ENCODE data around the gene HOXA5. TPM values are rescaled to one million over a fixed set of nuclear protein-coding genes. Genes with fewer than 3 reads are reported as not detected.

HOXA5 gene
- total and polyA plus RNA-seq, 10 of the 15 experiments (the other 5 are each of a cell fraction or from before 2014, with no cell fraction given): 0.05 to 0.13 TPM; not detected in 8

- Histone ChIP-seq H3K27ac (ENCODE audit: control insufficient read depth, insufficient read depth) (no peak overlapping the region), H3K9me3 (replicated peaks; ENCODE audit: control insufficient read depth, insufficient read depth, low read length) (no peaks in the 10 kb centered on the region), H3K79me2 (ENCODE audit: control insufficient read depth, insufficient read depth, low read length) (no peaks in the 10 kb centered on the region), H3K4me3 (peak overlapping the region; percentile 92), H3K4me2 (ENCODE audit: control insufficient read depth, insufficient read depth) (peak overlapping the region; percentile 94), H3K4me1 (ENCODE audit: control insufficient read depth, insufficient read depth, low read length) (peaks cover 6% of the 10 kb centered on the region), H3K9ac (ENCODE audit: control insufficient read depth, insufficient read depth, low read length) (peak overlapping the region; percentile 56), H3K27me3 (replicated peaks in 1 of 2; ENCODE audit: control insufficient read depth in 2 of 2, insufficient read depth in 2 of 2, low read length in 1 of 2) (peaks cover 2 to 9% of the 10 kb centered on the region in 2 experiments), H3K36me3 (ENCODE audit: control insufficient read depth in 2 of 2, insufficient read depth in 2 of 2, low read length in 1 of 2) (no peaks in the 10 kb centered on the region), H4K20me1 (ENCODE audit: control insufficient read depth, insufficient read depth) (no peaks in the 10 kb centered on the region), H2AFZ (ENCODE audit: control insufficient read depth, low read depth, low read length) (peak overlapping the region; percentile 82)
- SMC1A ChIA-PET (ENCODE audit: uncharacterized antibody, unreplicated experiment): interaction anchor here (0.6 to 7.9 kb wide), 13 partner anchors 11 to 416 kb away, joined by 3 to 110 read pairs (median 4); no protein-coding TSS in a partner anchor
- DNase-seq (ENCODE audit: low read depth, low spot score): no peak
- 1% methylated on average over 41 of the region's 41 CpGs for WGBS (ENCODE audit: insufficient coverage, insufficient replicate concordance, low lambda C conversion rate, missing lambda C conversion rate)
- RAD21 ChIA-PET (ENCODE audit: unreplicated experiment): interaction anchor here (0.6 to 2.4 kb wide), 19 partner anchors 8 to 407 kb away, joined by 3 to 23 read pairs (median 4); partner anchors contain the start of genes HOXA4 and SKAP2
- in situ Hi-C loops (cut with MboI) (no loop called here), intact Hi-C loops (cut with micrococcal nuclease; ENCODE audit: unreplicated experiment) (loop anchor here (2.0 kb wide), 1 partner anchor 240 kb away; no protein-coding TSS in a partner anchor)
- no peak for FAIRE-seq
- CTCF ChIA-PET: interaction anchor here (0.6 to 2.2 kb wide), 12 partner anchors 8 to 416 kb away, joined by 3 to 10 read pairs (median 4); partner anchors contain the start of gene HOXA3
- POLR2A ChIA-PET: interaction anchor here (0.6 to 2.5 kb wide), 9 partner anchors 11 to 908 kb away, joined by 3 to 15 read pairs (median 4); partner anchors contain the start of gene SKAP2
- BruUV-seq (replicated peaks): no TSS peak
- ATAC-seq: peak; percentile 50
- TF ChIP-seq RBBP5 (conservative IDR thresholded peaks at IDR 0.05) (no peak), JUNB (IDR thresholded peaks at IDR 0.05) (no peak), RAD51 (IDR thresholded peaks at IDR 0.05) (no peak), ZBED1 (IDR thresholded peaks at IDR 0.05; ENCODE audit: borderline replicate concordance) (no peak), BACH1 (IDR thresholded peaks at IDR 0.05; ENCODE audit: borderline replicate concordance) (peak; percentile 57; the same call in 1 of the 2 replicates), SPI1 (IDR thresholded peaks at IDR 0.05; ENCODE audit: borderline replicate concordance, insufficient read depth, low read depth, low read length) (peak; percentile 6; the same call in 1 of the 2 replicates), SMC3 (IDR thresholded peaks at IDR 0.05; ENCODE audit: borderline replicate concordance, low read length) (no peak), ZNF24 (IDR thresholded peaks at IDR 0.05) (no peak), SRF (IDR thresholded peaks at IDR 0.05; ENCODE audit: low read depth in 2 of 2, low read length in 2 of 2) (no peak), IRF5 (IDR thresholded peaks at IDR 0.05; ENCODE audit: borderline replicate concordance) (no peak), SUZ12 (IDR thresholded peaks at IDR 0.05; ENCODE audit: unreplicated experiment) (no peak), PAX8 (IDR thresholded peaks at IDR 0.05) (no peak), MLLT1 (IDR thresholded peaks at IDR 0.05) (no peak), POLR2AphosphoS5 (IDR thresholded peaks at IDR 0.05; ENCODE audit: low read length) (no peak), POLR2AphosphoS2 (IDR thresholded peaks at IDR 0.05; ENCODE audit: low read depth, low read length) (no peak), ZNF687 (IDR thresholded peaks at IDR 0.05) (peak; percentile 29; the same call in 1 of the 2 replicates), HDAC6 (IDR thresholded peaks at IDR 0.05; ENCODE audit: unreplicated experiment) (no peak)
Observed at GRCh38 chr7:27096768-27097514, 46.5 kb downstream of the HOXA5 start.
